ENCODE measurements around the gene MON1B. TPM values are rescaled to one million over a fixed set of nuclear protein-coding genes. Genes with fewer than 3 reads are reported as not detected.
A peak's percentile ranks its signal among the peaks of the same experiment; 100 is the strongest.

MON1B gene
- total and polyA plus RNA-seq, 2 of the 13 experiments (the other 11 are each of a cell fraction or from before 2014, with no cell fraction given) = 13.4 to 15.6 TPM

DNA sequence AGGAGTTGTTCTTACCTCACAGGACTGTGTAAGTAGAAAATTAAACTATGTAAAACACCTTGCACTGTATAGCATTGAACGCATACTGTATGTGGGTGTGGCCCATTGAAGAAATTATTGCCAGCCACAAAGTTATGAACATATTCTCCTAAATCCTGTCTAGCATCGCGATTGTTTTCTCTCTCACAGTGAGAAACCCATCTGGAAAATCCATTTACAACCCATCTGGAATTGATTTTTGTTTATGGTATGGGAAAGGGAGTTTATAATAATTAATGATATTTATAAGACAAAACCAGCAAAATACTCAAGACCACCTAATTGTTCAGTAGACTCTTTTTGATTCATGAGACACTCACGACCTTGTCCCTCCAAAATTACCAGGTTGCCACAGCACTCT, 22.1 kb upstream of the MON1B start:
- no TSS peak for BruUV-seq (replicated peaks)
- H4K20me1 ChIP-seq (ENCODE audit: insufficient read depth, low read length) = no peaks in the 10 kb centered on the region
- H3K4me2 ChIP-seq (ENCODE audit: low read depth, low read length) = no peak overlapping the region
- H3K79me2 ChIP-seq (ENCODE audit: insufficient read depth, low read length) = no peaks in the 10 kb centered on the region
- H3K9me3 ChIP-seq (ENCODE audit: low read length) = no peaks in the 10 kb centered on the region
- CTCF ChIA-PET (ENCODE audit: low intra/inter-chr PET ratio, low total read pairs) = interaction anchor here (4.1 kb wide), 1 partner anchor 1380 kb away, joined by 37 read pairs; no protein-coding TSS in a partner anchor
- WGBS (ENCODE audit: low lambda C conversion rate) = 3% methylated on average over 4 of the region's 4 CpGs
- intact Hi-C loops (cut with micrococcal nuclease; ENCODE audit: unreplicated experiment) = no loop called here
- no peaks in the 10 kb centered on the region for H3K4me1 ChIP-seq (ENCODE audit: insufficient read depth, low read length)
- in situ Hi-C loops (cut with HindIII; ENCODE audit: extremely low pct_ligation_motif_present, low pct_unique_long_range_greater_than_20kb) = loop anchor here (25.0 kb wide), 2 partner anchors 507 to 882 kb away; partner anchors contain the start of gene CNTNAP4
- POLR2A ChIA-PET = no interaction called here
- H3K36me3 ChIP-seq (replicated peaks in 1 of 2; ENCODE audit: control insufficient read depth in 1 of 2, insufficient read depth in 2 of 2, low read length in 2 of 2) = no peaks in the 10 kb centered on the region
- ATAC-seq (no peak), FAIRE-seq (no peak), DNase-seq (ENCODE audit: low spot score) (no peak)
- no peak overlapping the region for H2AFZ ChIP-seq (ENCODE audit: low read length)
- H3K4me3 ChIP-seq (replicated peaks in 1 of 3; ENCODE audit: insufficient read depth in 1 of 3, low read depth in 2 of 3, low read length in 3 of 3) = no peak overlapping the region
- no peak for TF ChIP-seq CREM (IDR thresholded peaks at IDR 0.05)
- TF ChIP-seq CREM (CRISPR knock-in tag; IDR thresholded peaks at IDR 0.05) = no peak
- H3K27me3 ChIP-seq (ENCODE audit: control insufficient read depth in 1 of 2, insufficient read depth in 2 of 2, low read length in 2 of 2) = no peaks in the 10 kb centered on the region
- no peak overlapping the region for H3K9ac ChIP-seq (ENCODE audit: insufficient read depth, low read depth, low read length)
- no peak overlapping the region for H3K27ac ChIP-seq (ENCODE audit: extremely low read length, insufficient read depth, low read length)

DNA sequence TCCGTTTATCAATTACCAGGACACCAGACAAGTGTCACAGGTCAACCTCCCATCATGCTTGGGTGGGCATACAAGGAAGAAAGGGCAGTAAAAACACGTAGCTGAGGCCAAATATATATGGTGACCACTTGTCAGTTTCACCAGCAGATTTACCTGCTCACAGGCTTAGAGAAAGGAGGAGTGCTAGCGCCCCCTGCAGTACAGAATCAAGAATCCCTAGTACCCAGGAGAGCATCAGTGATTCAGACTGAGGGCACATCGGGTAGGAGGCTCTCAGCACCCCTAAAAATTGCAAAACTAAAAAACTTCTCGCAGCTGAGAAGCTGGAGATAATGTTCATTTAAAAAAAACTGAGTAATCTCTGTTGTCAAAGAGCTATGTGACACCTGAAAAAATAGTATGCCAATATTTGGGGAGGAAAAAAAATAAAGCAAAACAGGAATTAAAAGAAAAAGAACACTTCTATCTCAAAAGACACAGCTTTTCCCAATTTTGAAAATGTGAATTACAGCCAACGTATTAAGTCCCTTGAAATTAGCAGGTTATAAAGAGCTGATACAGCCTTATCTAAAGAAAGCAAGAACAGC, 21.2 kb upstream of the MON1B start:
- TF ChIP-seq, protein P1, sequence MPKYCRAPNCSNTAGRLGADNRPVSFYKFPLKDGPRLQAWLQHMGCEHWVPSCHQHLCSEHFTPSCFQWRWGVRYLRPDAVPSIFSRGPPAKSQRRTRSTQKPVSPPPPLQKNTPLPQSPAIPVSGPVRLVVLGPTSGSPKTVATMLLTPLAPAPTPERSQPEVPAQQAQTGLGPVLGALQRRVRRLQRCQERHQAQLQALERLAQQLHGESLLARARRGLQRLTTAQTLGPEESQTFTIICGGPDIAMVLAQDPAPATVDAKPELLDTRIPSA (CRISPR knock-in tag; IDR thresholded peaks at IDR 0.05; ENCODE audit: borderline replicate concordance) = no peak
- TF ChIP-seq MZF1 (CRISPR knock-in tag; IDR thresholded peaks at IDR 0.05; ENCODE audit: borderline replicate concordance) (no peak), NPAS2 (CRISPR knock-in tag; IDR thresholded peaks at IDR 0.05; ENCODE audit: borderline replicate concordance) (no peak), SMC3 (IDR thresholded peaks at IDR 0.05; ENCODE audit: low read length) (peak; percentile 49; the same call in 1 of the 2 replicates), RARA (CRISPR knock-in tag; IDR thresholded peaks at IDR 0.05) (no peak), MAFG (CRISPR knock-in tag; IDR thresholded peaks at IDR 0.05) (no peak), ZSCAN9 (CRISPR knock-in tag; IDR thresholded peaks at IDR 0.05; ENCODE audit: borderline replicate concordance) (no peak), TEAD2 (CRISPR knock-in tag; IDR thresholded peaks at IDR 0.05) (no peak), STAG1 (CRISPR knock-in tag; IDR thresholded peaks at IDR 0.05) (peak; percentile 72), CCDC6 (CRISPR knock-in tag; IDR thresholded peaks at IDR 0.05) (no peak), NKX3-1 (CRISPR knock-in tag; IDR thresholded peaks at IDR 0.05) (no peak), RAD21 (CRISPR knock-in tag; IDR thresholded peaks at IDR 0.05) (peak; percentile 47)
- TF ChIP-seq, protein P2, sequence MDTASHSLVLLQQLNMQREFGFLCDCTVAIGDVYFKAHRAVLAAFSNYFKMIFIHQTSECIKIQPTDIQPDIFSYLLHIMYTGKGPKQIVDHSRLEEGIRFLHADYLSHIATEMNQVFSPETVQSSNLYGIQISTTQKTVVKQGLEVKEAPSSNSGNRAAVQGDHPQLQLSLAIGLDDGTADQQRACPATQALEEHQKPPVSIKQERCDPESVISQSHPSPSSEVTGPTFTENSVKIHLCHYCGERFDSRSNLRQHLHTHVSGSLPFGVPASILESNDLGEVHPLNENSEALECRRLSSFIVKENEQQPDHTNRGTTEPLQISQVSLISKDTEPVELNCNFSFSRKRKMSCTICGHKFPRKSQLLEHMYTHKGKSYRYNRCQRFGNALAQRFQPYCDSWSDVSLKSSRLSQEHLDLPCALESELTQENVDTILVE (CRISPR knock-in tag; IDR thresholded peaks at IDR 0.05) = no peak
- TF ChIP-seq, protein P3, sequence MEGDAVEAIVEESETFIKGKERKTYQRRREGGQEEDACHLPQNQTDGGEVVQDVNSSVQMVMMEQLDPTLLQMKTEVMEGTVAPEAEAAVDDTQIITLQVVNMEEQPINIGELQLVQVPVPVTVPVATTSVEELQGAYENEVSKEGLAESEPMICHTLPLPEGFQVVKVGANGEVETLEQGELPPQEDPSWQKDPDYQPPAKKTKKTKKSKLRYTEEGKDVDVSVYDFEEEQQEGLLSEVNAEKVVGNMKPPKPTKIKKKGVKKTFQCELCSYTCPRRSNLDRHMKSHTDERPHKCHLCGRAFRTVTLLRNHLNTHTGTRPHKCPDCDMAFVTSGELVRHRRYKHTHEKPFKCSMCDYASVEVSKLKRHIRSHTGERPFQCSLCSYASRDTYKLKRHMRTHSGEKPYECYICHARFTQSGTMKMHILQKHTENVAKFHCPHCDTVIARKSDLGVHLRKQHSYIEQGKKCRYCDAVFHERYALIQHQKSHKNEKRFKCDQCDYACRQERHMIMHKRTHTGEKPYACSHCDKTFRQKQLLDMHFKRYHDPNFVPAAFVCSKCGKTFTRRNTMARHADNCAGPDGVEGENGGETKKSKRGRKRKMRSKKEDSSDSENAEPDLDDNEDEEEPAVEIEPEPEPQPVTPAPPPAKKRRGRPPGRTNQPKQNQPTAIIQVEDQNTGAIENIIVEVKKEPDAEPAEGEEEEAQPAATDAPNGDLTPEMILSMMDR (CRISPR knock-in tag; IDR thresholded peaks at IDR 0.05) = peak; percentile 76
- ATAC-seq = peak; percentile 92
- no peak overlapping the region for H3K27ac ChIP-seq (ENCODE audit: extremely low read length, insufficient read depth, low read length)
- no peak overlapping the region for H3K4me3 ChIP-seq (replicated peaks in 1 of 3; ENCODE audit: insufficient read depth in 1 of 3, low read depth in 2 of 3, low read length in 3 of 3)
- intact Hi-C loops (cut with micrococcal nuclease; ENCODE audit: unreplicated experiment) = loop anchor here (5.0 kb wide), 2 partner anchors 317 to 517 kb away; no protein-coding TSS in a partner anchor
- no TSS peak for BruUV-seq (replicated peaks)
- no peaks in the 10 kb centered on the region for H3K4me1 ChIP-seq (ENCODE audit: insufficient read depth, low read length)
- no peaks in the 10 kb centered on the region for H3K27me3 ChIP-seq (ENCODE audit: control insufficient read depth in 1 of 2, insufficient read depth in 2 of 2, low read length in 2 of 2)
- no peak overlapping the region for H3K9ac ChIP-seq (ENCODE audit: insufficient read depth, low read depth, low read length)
- in situ Hi-C loops (cut with HindIII; ENCODE audit: extremely low pct_ligation_motif_present, low pct_unique_long_range_greater_than_20kb) = loop anchor here (5.0 to 25.0 kb wide), 3 partner anchors 507 to 1382 kb away; partner anchors contain the start of gene CNTNAP4
- no peaks in the 10 kb centered on the region for H3K9me3 ChIP-seq (ENCODE audit: low read length)
- WGBS (ENCODE audit: low lambda C conversion rate) = 2% methylated on average over 6 of the region's 6 CpGs
- CTCF ChIA-PET (ENCODE audit: low intra/inter-chr PET ratio, low total read pairs) = interaction anchor here (4.1 kb wide), 1 partner anchor 1381 kb away, joined by 37 read pairs; no protein-coding TSS in a partner anchor
- FAIRE-seq = peak; percentile 4
- H3K36me3 ChIP-seq (replicated peaks in 1 of 2; ENCODE audit: control insufficient read depth in 1 of 2, insufficient read depth in 2 of 2, low read length in 2 of 2) = no peaks in the 10 kb centered on the region
- DNase-seq (ENCODE audit: low spot score) = peak; percentile 52
- H3K4me2 ChIP-seq (ENCODE audit: low read depth, low read length) = no peak overlapping the region
- H2AFZ ChIP-seq (ENCODE audit: low read length) = no peak overlapping the region
- no peaks in the 10 kb centered on the region for H3K79me2 ChIP-seq (ENCODE audit: insufficient read depth, low read length)
- H4K20me1 ChIP-seq (ENCODE audit: insufficient read depth, low read length) = no peaks in the 10 kb centered on the region
- POLR2A ChIA-PET = no interaction called here
